Testis (tissue), 2 donors: ENCODE data around the gene CPA4.

ENCODE experiments used
- CTCF ChIP-seq, 3 experiments: fragments of 450-650 bp in 2 of 3; fragments of 200-600 bp in 1 of 3; sonication (generic) in 1 of 3; IDR thresholded peaks; one replicate each; pipeline ENCODE4 v1.5.1; 2016 to 2019; ENCODE audit warnings: antibody characterized with exemption in 3 of 3, mild to moderate bottlenecking in 2 of 3, moderate library complexity in 1 of 3
- POLR2A ChIP-seq: fragments of 450-650 bp; IDR thresholded peaks from one replicate; pipeline ENCODE4 v1.6.1; 2017; ENCODE audit warnings: antibody characterized with exemption, mild to moderate bottlenecking, moderate library complexity

- TF ChIP-seq CTCF (IDR thresholded peaks at IDR 0.05) (no peak), POLR2A (no peak)
These were observed 26.0 kb upstream of the CPA4 start for GRCh38 chr7:130266961-130267321.
